HG03095 (cell line): ENCODE results near the gene FKBP1A.
"Not testable (repeated sequence)": the region's sequence is repeated elsewhere in the genome, so short reads cannot be mapped to it uniquely, and the experiment has no call there.

Experiments
- ATAC-seq: cut with Tn5 transposase; IDR thresholded peaks from one replicate; pipeline ENCODE4 v1.9.1; 2021; ENCODE audit warnings: moderate library complexity; ENCODE audit not compliant: unreplicated experiment

Gene FKBP1A

DNA sequence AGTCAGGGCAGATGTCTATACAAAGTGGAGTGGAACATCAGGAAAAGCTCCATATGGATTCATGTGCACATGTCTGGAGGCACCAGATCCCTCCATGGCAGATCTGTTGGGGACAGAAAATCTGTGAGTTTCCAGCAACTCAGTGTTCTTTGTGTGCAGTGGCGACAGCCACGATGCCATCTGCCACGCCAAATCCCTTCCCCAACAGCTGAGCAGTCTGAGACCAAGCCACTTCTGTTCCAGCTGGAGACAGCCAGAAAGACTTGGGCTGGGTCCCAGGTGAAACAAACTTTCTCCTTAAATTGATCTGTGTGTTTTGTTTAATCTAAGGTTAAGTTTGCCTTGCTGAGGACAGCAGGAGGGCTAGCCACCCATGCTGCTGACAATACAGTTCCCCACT is 22.9 kb downstream of the FKBP1A start:
- ATAC-seq = no peak

DNA sequence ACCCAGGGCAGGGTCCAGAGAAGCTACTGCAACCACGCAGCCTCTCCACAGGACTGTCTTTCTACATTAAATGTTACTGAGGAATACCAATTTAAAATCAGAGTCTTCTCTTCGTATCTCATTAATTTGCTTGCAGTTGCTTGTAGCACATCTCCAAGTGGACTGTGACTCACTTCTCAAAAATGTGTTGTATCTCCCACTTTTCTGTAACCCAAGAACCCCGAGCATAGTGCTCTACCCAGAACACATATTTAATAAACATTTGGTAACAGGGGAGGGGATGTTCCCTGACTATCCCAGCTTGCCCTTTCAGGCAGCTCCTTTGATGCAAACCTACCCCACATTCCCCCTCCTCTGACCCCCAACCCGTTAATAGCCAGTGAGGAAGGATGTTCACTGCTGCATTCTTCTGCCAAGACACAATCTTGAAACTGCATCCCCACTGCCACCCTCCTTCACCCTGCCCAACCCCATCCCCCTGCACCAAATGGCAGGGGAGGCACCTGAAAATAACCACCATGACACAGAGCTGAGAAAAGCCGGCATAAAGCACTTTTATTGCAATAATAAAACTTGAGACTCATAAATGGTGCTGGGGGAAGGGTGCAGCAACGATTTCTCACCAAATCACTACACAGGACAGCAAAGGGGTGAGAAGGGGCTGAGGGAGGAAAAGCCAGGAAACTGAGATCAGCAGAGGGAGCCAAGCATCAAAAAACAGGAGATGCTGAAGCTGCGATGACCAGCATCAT is 24.2 kb downstream of the FKBP1A start:
- no peak for ATAC-seq

DNA sequence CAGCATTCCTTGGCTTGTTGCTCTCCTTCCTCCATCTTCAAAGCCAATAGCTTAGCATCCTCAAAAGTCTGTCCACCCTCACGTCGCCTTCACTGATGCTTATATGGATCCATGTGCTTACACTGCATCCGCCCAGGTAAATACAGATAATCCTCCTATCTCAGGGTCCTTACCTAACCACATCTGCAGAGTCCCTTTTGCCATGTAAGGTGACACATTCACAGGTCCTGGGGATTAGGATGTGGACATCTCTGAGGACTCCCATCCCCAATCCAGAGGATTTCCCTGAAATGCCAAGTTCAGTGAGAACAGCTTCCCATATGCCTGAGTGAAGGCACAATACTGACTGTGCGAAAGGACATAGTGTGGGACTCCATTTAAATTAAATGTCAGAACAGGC is 25.4 kb downstream of the FKBP1A start:
- ATAC-seq = no peak

DNA sequence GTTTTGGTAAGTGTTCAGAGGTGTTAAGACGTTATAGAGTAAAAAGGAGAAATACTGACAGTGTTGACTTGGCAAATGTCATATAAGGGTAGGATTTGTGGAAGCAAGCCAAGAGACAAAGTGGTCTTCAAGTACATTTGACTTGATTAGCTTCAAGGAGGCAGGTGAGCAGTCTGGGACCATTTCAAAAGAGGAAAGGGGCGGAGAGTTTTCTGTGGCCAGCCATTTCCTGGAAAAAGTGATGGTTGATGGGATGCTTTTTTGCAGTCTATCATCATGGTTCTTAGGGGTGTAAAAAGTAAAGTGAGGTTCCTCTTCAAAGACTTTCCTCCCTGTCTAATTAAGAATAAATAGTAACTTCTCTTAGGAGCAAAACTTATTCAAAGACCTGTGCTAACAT is 28.7 kb downstream of the FKBP1A start:
- no peak for ATAC-seq

DNA sequence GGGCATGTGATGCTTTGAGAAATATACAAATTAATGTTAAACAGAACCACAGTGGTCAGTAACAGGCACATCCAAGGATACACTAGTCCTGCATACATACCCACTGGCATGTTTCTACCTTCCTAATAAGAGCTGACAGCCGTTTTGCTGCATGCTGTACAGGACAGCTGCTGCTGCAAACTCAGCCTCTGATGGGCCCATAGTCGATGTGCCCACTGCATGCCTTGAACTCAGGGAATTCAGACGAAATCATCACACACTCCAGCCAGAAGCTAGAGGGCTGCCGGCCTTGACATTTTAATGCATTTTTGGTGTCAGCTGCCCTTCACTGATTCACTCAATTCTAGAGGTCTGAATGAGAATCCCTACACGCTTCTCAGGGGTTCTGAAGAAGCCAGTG is 29.3 kb downstream of the FKBP1A start:
- ATAC-seq = no peak

DNA sequence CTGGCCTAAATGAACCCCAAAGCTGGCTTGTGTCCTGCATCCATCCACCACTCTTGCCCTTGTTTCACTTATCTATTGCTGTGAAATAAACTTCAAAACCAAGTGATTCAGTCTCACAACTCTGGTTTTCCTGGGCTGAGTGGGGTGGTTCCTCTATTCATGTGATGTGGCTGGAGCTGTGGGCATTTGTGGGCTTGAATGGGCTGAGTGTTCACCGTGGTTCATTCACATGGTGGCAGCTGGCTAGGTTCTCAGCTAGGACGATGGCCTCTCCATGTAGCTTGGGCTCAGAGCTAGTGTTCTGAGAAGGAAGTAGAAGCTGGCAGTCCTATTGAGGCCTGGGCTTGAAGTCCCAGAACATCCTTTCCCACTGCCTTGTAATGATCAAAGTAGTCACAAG is 30.4 kb downstream of the FKBP1A start:
- ATAC-seq = no peak

DNA sequence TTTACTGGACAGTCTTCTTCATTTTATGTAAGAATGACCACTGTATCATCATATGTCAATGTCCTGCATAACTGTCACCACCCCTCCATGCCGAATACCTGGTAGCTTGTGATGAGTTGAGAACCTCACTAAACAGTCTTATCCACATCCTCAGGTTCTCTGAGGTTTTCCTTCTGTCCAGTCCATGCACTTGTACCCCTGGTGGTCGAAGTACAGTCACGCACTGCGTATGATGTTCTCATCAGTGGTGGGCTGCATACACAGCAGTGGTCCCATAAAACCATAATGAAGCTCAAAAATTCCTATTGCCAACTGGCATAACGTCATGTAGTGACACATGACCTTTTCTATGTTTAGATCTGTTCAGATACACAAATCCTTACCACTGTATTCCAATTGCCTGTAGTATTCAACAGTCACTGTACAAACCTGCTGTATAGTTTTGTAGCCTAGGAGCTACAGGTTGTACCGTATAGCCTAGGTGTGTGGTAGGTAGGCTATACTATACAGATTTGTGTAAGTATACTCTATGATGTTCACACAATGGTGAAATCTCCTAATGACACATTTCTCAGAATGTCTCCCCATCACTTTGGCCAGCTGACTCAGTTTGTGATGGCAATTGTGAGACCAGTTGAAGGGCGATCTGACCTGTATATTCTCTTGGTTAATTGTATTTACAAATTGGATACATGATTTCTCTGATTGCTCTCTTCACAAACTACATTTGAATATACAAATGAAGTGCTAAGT is 32.6 kb downstream of the FKBP1A start:
- ATAC-seq = no peak

DNA sequence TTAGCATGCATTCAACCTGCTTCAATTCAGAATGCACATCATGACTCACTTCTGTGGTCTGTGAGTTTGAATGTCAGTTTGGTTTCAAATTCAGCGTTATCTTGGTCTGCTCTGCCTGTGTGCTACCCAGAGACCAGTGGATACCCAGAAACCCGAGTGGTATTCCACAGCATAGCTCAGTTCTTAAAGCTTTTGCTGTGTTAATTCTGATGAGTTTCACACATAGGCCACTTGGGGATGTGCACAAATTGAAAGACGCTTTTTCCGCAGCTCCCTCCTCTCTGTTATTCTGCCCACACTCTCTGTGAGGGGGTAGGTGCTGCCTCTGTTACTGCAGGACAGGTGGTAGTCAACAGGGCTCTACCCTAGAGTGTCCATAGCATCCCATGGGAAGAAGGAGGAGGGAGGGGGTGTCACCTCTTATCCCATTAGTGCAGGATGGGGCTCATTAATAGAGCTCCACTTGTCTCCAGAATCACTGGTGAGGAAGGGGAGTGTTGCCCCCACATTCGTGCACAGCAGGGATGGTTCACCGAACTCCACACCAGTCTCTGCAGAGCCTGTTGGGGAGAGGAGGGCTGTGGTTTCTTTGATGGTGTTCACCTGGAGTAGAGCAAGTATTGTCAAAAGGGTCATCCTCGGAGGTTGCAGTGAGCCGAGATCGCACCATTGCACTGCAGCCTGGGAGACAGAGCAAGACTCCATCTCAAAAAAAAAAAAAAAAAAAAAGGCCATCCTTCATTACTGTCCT is 34.8 kb downstream of the FKBP1A start:
- ATAC-seq = no peak

DNA sequence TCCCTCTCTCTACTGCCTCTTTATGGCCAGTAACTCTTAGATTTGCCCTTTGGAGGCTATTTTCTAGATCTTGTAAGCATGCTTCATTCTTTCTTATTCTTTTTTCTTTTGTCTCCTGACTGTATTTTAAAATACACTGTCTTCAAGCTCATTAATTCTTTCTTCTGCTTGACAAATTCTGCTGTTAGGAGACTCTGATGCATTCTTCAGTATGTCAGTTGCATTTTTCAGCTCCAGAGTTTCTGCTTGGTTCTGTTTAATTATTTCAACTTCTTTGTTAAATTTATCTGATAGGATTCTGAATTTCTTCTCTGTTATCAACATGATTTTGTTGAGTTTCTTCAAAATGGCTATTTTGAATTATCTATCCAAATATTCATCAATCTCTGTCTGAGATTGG is 38.9 kb downstream of the FKBP1A start:
- no peak for ATAC-seq

DNA sequence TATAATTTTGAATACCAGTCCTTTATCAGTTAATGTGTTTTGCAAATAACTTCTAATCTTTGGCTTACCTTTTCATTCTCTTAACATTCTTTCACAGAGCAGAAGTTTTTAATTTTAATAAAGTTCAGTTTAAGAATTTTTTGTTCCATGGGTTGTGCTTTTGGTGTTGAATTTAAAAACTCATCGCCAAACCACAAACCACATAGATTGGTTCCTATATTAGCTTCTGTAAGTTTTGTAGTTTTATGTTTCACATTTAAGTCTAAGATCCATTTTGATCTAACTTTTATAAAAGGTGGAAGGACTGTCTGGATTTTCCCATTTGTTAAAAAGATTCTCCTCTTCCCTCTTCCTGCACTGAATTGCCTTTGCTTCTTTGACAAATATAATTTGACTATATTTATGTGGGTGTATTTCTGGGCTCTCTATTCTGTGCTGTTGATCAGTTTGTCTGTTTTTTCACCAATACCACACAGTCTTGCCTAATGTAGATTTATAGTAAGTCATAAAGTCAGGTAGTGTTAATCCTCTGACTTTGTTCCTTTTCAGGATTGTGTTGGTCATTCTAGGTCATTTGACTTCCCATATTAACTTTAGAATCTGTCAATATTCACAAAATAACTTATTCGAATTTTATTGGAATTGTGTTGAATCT is 46.4 kb downstream of the FKBP1A start:
- no peak for ATAC-seq

DNA sequence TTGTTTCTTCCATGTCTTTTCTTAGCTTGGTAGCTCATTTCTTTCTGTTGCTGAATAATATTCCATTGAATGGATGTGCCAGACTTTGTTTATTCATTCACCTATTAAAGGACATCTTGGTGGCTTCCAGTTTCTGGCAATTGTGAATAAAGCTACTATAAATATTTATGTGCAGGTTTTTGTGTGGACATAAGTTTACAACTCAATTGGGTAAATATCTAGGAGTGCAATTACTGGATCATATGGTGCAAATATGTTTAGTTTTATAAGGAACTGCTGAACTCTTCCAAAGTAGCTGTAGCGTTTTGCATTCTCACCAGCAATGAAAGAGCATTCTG is 47.1 kb downstream of the FKBP1A start:
- no peak for ATAC-seq

DNA sequence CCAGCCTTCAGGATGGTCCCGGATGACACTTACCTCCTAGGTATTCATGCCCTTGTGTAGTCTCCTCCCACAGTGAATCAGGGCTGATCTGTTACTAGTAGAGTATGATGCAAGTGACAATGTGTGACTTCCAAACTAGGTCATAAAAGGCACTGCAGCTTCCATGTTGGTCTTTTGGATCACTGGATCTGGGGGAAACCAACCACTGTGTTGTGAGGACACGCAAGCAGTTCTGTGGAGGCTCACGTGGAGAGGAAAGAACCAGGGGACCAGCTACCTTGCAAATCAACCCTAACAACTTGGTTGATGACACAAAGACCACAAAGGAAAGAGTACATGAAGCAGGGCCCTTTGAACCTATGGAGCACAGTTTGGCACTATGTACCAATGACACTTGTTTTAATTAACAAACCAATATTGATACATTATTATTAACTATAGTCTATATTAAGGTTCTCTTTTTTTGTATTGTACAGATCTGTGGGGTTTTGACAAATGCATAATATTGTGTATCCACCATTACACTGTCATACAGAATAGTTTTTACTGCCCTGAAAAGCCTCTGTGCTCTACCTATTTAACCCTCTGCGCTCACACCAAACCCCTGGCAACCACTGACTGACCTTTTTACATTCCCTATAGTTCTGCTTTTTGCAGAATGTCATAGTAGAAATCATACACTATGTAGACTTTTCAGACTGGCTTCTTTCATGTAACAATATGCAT is 47.7 kb downstream of the FKBP1A start:
- ATAC-seq = no peak

DNA sequence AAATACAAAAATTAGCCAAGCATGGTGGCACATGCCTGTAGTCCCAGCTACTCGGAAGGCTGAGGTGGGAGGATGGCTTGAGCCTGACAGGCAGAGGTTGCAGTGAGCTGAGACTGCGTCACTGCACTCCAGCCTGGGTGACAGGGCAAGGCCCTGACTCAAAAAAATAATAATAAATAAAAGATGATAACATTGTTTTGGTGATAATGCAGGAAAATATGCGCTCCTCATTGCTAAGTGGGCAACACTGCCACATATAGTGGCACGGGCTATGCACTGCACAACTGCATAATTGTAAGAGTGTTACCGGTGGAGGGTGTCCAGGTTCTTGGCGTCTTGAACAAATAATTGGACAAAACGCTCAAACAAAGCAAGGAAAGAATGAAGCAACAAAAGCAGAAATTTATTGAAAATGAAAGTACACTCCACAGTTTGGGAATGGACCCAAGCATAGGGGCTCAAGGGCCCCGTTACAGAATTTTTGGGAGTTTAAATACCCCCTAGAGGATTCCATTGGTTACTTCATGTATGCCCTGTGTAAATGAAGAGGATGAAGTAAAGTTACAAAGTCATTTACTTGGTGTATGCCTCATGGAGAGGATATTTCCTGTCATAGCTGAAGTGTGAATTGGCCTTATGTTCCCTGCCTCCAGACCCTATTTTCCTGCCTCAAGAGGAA is 49.3 kb downstream of the FKBP1A start:
- not testable (repeated sequence) for ATAC-seq

DNA sequence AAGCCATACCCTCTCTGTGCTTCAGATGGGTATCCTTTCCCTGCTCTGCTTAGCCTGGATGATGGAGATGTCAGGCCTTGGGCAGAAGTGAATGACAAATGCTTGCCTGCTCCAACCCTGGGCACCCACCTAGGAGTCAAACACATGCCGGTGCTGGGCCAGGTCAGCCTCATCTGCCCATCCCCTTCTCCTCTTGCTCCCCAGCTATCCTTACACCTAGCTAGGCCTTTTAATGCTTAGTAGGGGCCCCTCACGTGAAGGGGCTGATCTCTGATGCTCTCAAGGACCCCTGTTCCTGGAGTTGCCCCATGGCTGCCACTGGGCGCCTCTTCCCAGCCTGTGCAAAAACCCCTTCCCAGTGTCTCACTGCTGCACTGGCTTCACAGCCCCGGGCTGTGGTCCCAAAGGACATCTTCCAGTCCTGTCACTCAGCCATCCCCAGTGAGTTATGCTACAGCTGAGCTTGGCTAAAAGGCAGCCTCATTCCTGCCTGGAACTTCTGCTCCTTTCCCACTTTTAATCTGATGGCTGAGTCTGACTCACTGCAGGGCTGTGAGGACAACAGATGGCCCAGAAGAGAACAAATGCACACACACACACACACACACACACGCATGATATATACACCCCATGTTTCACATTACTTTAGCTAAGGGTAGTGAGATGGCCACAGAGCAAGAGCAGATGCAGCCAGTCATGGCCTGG is 51.1 kb downstream of the FKBP1A start:
- no peak for ATAC-seq

DNA sequence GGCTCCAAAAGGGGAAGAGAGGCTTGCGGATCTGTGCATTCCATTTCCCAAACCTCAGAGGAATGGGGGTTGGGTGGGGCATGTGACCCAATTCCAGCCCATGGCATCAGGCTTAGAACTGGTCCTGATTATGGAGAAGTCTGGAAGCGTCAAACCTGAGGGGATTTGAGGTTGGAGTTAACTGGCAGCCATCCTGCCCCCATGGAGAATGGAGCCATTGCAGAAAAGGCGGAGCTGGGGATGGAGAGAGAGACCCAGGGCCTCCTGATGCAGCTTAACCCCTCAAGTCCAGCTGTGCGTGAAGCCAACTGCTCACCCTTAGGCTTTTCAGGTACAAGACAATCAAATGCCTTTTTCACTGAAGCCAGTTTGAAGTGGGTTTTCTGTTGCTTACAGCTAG is 54.1 kb downstream of the FKBP1A start:
- no peak for ATAC-seq

DNA sequence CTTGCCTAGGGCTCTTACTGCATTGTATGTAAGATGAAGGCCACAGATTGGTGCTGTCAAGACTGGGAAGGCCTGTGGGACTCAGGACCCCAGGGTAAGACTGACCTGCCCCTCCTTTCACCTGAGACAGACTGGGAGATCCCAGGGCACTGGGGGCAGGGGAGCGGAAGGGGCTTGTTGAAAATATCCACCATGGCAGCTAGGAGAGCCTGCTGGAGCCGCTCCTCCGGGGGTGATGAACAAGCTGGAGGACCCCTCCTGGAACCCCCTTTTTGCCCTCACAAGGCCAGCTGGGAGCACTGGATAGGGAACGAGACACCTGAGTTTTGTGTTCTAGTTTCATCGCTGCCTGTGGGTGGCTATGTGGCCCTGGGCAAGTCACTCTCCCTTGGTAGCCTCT is 54.8 kb downstream of the FKBP1A start:
- ATAC-seq = no peak

DNA sequence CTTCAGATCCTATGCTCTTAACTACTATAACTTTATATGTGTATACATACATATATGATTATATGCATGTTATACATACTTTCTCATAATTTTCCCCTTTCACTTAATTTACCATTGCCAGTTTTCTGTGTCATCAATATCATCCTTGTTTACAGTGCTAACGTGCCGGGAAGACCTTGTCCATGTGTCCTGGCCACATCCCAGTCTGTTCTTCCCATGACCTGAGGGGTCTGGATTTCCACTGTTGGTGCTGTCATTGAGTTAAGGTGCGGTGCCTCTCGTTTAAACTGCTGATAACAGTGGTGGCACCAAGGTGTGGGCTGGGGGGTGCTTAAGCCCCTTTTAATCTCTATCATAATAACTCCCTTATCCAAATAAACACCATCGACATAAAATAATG is 55.4 kb downstream of the FKBP1A start:
- ATAC-seq = no peak

DNA sequence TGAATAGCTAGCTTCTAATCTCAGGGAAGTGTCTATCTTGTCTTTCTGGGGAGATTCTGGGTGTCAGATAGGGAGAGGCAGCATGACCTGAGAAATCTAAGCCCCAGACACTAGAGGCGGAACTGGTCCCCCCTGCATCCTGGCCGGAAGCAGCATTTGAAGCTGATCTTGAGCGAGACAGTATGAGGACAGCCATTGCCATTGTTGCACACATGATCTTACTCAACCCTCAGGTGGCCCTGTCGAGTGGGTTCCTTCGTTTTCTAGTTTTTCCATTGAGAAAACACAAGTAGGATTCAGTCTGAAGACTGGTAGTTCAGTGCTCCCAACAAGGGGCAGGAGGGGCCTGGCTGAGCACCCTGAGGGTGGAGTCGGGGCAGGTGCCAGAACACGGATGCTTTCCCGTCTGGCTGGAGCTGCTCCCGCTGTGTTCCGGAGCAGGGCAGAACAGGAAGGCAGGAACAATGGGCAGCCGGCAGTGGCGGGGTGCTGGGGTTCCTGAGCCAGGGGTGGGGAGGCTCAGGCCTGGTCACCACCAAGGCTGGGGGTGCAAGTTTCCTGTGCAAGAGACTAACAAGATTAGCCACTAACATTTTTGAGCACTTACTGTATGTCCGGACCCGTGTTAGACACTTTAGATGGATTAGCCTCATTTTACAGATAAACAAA is 56.0 kb downstream of the FKBP1A start:
- no peak for ATAC-seq
